ENCODE results near the gene GLE1.

GLE1 gene

GRCh38 chr9:128550770-128551656 lies 46.5 kb downstream of the GLE1 start:
- H3K27ac ChIP-seq (ENCODE audit: low read depth, low read length), result no peak overlapping the region
- H3K27me3 ChIP-seq (ENCODE audit: control insufficient read depth in 1 of 2, insufficient read depth in 2 of 2, low read length in 2 of 2), result no peaks in the 10 kb centered on the region
- no peaks in the 10 kb centered on the region for H3K36me3 ChIP-seq (ENCODE audit: control insufficient read depth in 1 of 2, insufficient read depth in 2 of 2, low read length in 2 of 2)
- no peaks in the 10 kb centered on the region for H3K9me3 ChIP-seq (ENCODE audit: control insufficient read depth in 1 of 2, low read length in 2 of 2)
- H3K9ac ChIP-seq (ENCODE audit: low read depth in 1 of 2, low read length in 2 of 2), result peak overlapping the region; percentile 66
- peaks cover 18 to 23% of the 10 kb centered on the region in 2 donors for H3K4me1 ChIP-seq (ENCODE audit: control insufficient read depth in 1 of 2, insufficient read depth in 2 of 2, low read length in 2 of 2)
- peak overlapping the region; percentile 70 to 72 for H3K4me3 ChIP-seq (ENCODE audit: low read depth in 1 of 2, low read length in 2 of 2)

DNA sequence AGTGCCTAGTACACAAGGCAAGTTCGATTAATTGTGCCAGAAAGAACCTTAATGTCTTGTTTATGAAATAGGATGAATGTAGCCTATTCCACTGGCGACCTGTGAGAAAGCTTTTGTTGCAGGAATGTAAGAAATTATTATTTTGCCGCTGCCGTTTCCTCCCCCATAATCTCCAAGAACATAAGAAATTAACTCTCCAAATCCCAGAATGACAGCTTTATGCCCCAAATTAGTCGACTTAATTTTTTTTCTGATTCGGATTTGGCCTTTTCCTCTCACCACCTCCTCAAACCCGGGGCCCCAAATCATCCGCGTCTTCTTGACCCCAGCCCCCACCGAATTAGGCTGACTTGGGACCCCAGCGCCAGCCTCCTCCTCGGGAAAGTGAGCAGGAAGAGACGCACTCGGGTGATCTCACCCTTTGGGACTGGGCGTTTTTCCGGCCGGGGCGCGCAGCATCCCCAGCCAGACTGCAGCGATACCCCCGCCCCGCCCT lies 47.2 kb downstream of the GLE1 start:
- Histone ChIP-seq H3K4me3 (ENCODE audit: low read depth in 1 of 2, low read length in 2 of 2) (peak overlapping the region; percentile 70 to 72), H3K27me3 (ENCODE audit: control insufficient read depth in 1 of 2, insufficient read depth in 2 of 2, low read length in 2 of 2) (no peaks in the 10 kb centered on the region), H3K36me3 (ENCODE audit: control insufficient read depth in 1 of 2, insufficient read depth in 2 of 2, low read length in 2 of 2) (no peaks in the 10 kb centered on the region), H3K4me1 (ENCODE audit: control insufficient read depth in 1 of 2, insufficient read depth in 2 of 2, low read length in 2 of 2) (peaks cover 23 to 26% of the 10 kb centered on the region in 2 donors), H3K9ac (ENCODE audit: low read depth in 1 of 2, low read length in 2 of 2) (peak overlapping the region; percentile 66), H3K27ac (ENCODE audit: low read depth, low read length) (peak overlapping the region; percentile 79), H3K9me3 (ENCODE audit: control insufficient read depth in 1 of 2, low read length in 2 of 2) (no peaks in the 10 kb centered on the region)

- H3K4me1 ChIP-seq (ENCODE audit: control insufficient read depth in 1 of 2, insufficient read depth in 2 of 2, low read length in 2 of 2), result peaks cover 29 to 30% of the 10 kb centered on the region in 2 donors
Observed at GRCh38 chr9:128552153-128552743, 47.7 kb downstream of the GLE1 start, which contains the start of gene SPTAN1. TSS of gene SPTAN1 (plus strand) at chr9:128552587. CDS start at chr9:128566741, 14,154 bp downstream.

GRCh38 chr9:128552744-128553440 lies 48.4 kb downstream of the GLE1 start:
- H3K4me1 ChIP-seq (ENCODE audit: control insufficient read depth in 1 of 2, insufficient read depth in 2 of 2, low read length in 2 of 2), result peaks cover 32 to 34% of the 10 kb centered on the region in 2 donors
- H3K27ac ChIP-seq (ENCODE audit: low read depth, low read length), result peak overlapping the region; percentile 76

More at GRCh38 chr9:128552153-128552743, 47.7 kb downstream of the GLE1 start, which contains the start of gene SPTAN1:
- Histone ChIP-seq H3K27me3 (ENCODE audit: control insufficient read depth in 1 of 2, insufficient read depth in 2 of 2, low read length in 2 of 2) (no peaks in the 10 kb centered on the region), H3K36me3 (ENCODE audit: control insufficient read depth in 1 of 2, insufficient read depth in 2 of 2, low read length in 2 of 2) (no peaks in the 10 kb centered on the region), H3K27ac (ENCODE audit: low read depth, low read length) (peak within 1 kb of the TSS; percentile 79), H3K9ac (ENCODE audit: low read depth in 1 of 2, low read length in 2 of 2) (peak within 1 kb of the TSS; percentile 73 to 91), H3K4me3 (ENCODE audit: low read depth in 1 of 2, low read length in 2 of 2) (peak within 1 kb of the TSS; percentile 86), H3K9me3 (ENCODE audit: control insufficient read depth in 1 of 2, low read length in 2 of 2) (no peaks in the 10 kb centered on the region)

GRCh38 chr9:128553728-128554127 lies 49.2 kb downstream of the GLE1 start:
- Histone ChIP-seq H3K4me1 (ENCODE audit: control insufficient read depth in 1 of 2, insufficient read depth in 2 of 2, low read length in 2 of 2) (peaks cover 41 to 42% of the 10 kb centered on the region in 2 donors), H3K27me3 (ENCODE audit: control insufficient read depth in 1 of 2, insufficient read depth in 2 of 2, low read length in 2 of 2) (no peaks in the 10 kb centered on the region), H3K27ac (ENCODE audit: low read depth, low read length) (no peak overlapping the region), H3K4me3 (ENCODE audit: low read depth in 1 of 2, low read length in 2 of 2) (peak overlapping the region; percentile 86), H3K9me3 (ENCODE audit: control insufficient read depth in 1 of 2, low read length in 2 of 2) (no peaks in the 10 kb centered on the region), H3K36me3 (ENCODE audit: control insufficient read depth in 1 of 2, insufficient read depth in 2 of 2, low read length in 2 of 2) (no peaks in the 10 kb centered on the region), H3K9ac (ENCODE audit: low read depth in 1 of 2, low read length in 2 of 2) (peak overlapping the region; percentile 73 to 91)

More at GRCh38 chr9:128552744-128553440, 48.4 kb downstream of the GLE1 start:
- Histone ChIP-seq H3K9me3 (ENCODE audit: control insufficient read depth in 1 of 2, low read length in 2 of 2) (no peaks in the 10 kb centered on the region), H3K4me3 (ENCODE audit: low read depth in 1 of 2, low read length in 2 of 2) (peak overlapping the region; percentile 86), H3K27me3 (ENCODE audit: control insufficient read depth in 1 of 2, insufficient read depth in 2 of 2, low read length in 2 of 2) (no peaks in the 10 kb centered on the region), H3K9ac (ENCODE audit: low read depth in 1 of 2, low read length in 2 of 2) (peak overlapping the region; percentile 73 to 91), H3K36me3 (ENCODE audit: control insufficient read depth in 1 of 2, insufficient read depth in 2 of 2, low read length in 2 of 2) (no peaks in the 10 kb centered on the region)

DNA sequence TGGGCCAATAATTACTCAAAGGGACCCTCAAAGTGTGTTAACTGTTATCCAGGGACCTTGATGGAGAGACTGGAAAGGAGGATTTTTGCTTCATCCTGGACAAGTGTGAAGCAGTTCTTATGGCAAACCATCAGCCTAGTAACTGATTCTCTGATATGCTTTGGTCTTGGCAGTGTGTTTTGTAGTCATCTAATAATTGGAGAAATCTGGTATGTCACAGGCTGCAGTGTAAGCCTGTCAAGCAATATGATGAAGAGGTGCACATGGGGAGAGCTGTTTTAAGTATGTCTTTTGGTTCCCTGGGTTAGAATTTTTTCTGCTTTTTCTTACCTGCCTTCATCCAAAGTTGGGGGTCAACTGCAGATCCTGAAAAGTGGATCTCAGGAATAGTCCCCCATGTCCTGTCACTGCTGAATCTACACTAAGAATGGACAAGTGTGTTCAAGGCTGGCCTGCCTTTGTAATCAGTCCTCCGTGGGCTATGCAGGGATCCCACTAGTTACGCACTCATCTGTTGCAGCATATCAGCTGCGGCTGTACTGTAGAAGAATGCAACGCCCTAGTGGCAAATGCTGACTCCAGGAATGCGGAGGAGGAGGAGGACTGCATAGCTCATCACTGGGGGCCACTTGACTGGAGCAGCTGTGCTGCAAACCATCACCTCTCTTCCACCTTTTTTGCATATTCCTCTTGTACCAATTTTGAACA lies 49.8 kb downstream of the GLE1 start:
- no peaks in the 10 kb centered on the region for H3K9me3 ChIP-seq (ENCODE audit: control insufficient read depth in 1 of 2, low read length in 2 of 2)
- no peaks in the 10 kb centered on the region for H3K36me3 ChIP-seq (ENCODE audit: control insufficient read depth in 1 of 2, insufficient read depth in 2 of 2, low read length in 2 of 2)
- H3K27ac ChIP-seq (ENCODE audit: low read depth, low read length), result no peak overlapping the region
- peak overlapping the region; percentile 86 for H3K4me3 ChIP-seq (ENCODE audit: low read depth in 1 of 2, low read length in 2 of 2)
- H3K9ac ChIP-seq (ENCODE audit: low read depth in 1 of 2, low read length in 2 of 2), result peak overlapping the region; percentile 73 to 91
- peaks cover 47 to 48% of the 10 kb centered on the region in 2 donors for H3K4me1 ChIP-seq (ENCODE audit: control insufficient read depth in 1 of 2, insufficient read depth in 2 of 2, low read length in 2 of 2)
- H3K27me3 ChIP-seq (ENCODE audit: control insufficient read depth in 1 of 2, insufficient read depth in 2 of 2, low read length in 2 of 2), result no peaks in the 10 kb centered on the region

DNA sequence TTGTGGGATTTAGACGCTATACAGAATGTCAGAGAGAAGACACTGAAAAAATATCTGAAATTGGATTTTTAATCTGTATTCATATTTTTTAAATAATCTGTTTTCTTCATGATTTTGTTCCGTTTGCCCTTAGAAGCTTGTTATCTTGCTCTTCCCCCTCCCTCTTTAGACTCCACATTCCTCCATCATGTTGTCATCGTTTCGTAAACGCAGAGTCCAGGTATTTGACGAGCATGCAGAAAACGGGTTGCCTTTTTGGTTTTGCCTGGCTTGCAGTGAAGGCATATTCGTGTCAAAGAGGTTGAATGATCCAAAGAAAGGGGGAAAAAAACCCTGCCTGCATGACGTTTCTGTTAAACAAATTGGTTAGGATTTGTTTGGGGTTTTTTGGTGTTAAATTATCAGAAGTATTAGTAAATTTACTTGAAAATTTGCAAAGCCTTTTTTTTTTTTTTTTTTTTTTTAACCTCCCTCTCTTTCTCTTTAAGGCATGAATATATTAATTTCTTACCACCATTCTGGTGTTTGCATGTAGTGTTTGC lies 50.7 kb downstream of the GLE1 start:
- Histone ChIP-seq H3K27me3 (ENCODE audit: control insufficient read depth in 1 of 2, insufficient read depth in 2 of 2, low read length in 2 of 2) (no peaks in the 10 kb centered on the region), H3K4me3 (ENCODE audit: low read depth in 1 of 2, low read length in 2 of 2) (peak overlapping the region; percentile 86), H3K9me3 (ENCODE audit: control insufficient read depth in 1 of 2, low read length in 2 of 2) (no peaks in the 10 kb centered on the region), H3K36me3 (ENCODE audit: control insufficient read depth in 1 of 2, insufficient read depth in 2 of 2, low read length in 2 of 2) (no peaks in the 10 kb centered on the region), H3K27ac (ENCODE audit: low read depth, low read length) (no peak overlapping the region), H3K9ac (ENCODE audit: low read depth in 1 of 2, low read length in 2 of 2) (peak overlapping the region in 1 of 2 donors; percentile 12), H3K4me1 (ENCODE audit: control insufficient read depth in 1 of 2, insufficient read depth in 2 of 2, low read length in 2 of 2) (peaks cover 48 to 49% of the 10 kb centered on the region in 2 donors)

- Histone ChIP-seq H3K4me1 (ENCODE audit: control insufficient read depth in 1 of 2, insufficient read depth in 2 of 2, low read length in 2 of 2) (peaks cover 48 to 49% of the 10 kb centered on the region in 2 donors), H3K27ac (ENCODE audit: low read depth, low read length) (no peak overlapping the region)
Observed at GRCh38 chr9:128556276-128556675, 51.8 kb downstream of the GLE1 start.

GRCh38 chr9:128556926-128557634 lies 52.6 kb downstream of the GLE1 start:
- no peak overlapping the region for H3K27ac ChIP-seq (ENCODE audit: low read depth, low read length)
- no peaks in the 10 kb centered on the region for H3K36me3 ChIP-seq (ENCODE audit: control insufficient read depth in 1 of 2, insufficient read depth in 2 of 2, low read length in 2 of 2)
- H3K4me3 ChIP-seq (ENCODE audit: low read depth in 1 of 2, low read length in 2 of 2), result no peak overlapping the region
- no peak overlapping the region for H3K9ac ChIP-seq (ENCODE audit: low read depth in 1 of 2, low read length in 2 of 2)
- H3K27me3 ChIP-seq (ENCODE audit: control insufficient read depth in 1 of 2, insufficient read depth in 2 of 2, low read length in 2 of 2), result no peaks in the 10 kb centered on the region
- no peaks in the 10 kb centered on the region for H3K9me3 ChIP-seq (ENCODE audit: control insufficient read depth in 1 of 2, low read length in 2 of 2)
- peaks cover 48 to 49% of the 10 kb centered on the region in 2 donors for H3K4me1 ChIP-seq (ENCODE audit: control insufficient read depth in 1 of 2, insufficient read depth in 2 of 2, low read length in 2 of 2)

More at GRCh38 chr9:128556276-128556675, 51.8 kb downstream of the GLE1 start:
- Histone ChIP-seq H3K9ac (ENCODE audit: low read depth in 1 of 2, low read length in 2 of 2) (no peak overlapping the region), H3K27me3 (ENCODE audit: control insufficient read depth in 1 of 2, insufficient read depth in 2 of 2, low read length in 2 of 2) (no peaks in the 10 kb centered on the region), H3K4me3 (ENCODE audit: low read depth in 1 of 2, low read length in 2 of 2) (no peak overlapping the region), H3K9me3 (ENCODE audit: control insufficient read depth in 1 of 2, low read length in 2 of 2) (no peaks in the 10 kb centered on the region), H3K36me3 (ENCODE audit: control insufficient read depth in 1 of 2, insufficient read depth in 2 of 2, low read length in 2 of 2) (no peaks in the 10 kb centered on the region)

Data from duodenal mucosa (tissue), 2 donors.